ENCODE data around the gene CEP63.

DNA sequence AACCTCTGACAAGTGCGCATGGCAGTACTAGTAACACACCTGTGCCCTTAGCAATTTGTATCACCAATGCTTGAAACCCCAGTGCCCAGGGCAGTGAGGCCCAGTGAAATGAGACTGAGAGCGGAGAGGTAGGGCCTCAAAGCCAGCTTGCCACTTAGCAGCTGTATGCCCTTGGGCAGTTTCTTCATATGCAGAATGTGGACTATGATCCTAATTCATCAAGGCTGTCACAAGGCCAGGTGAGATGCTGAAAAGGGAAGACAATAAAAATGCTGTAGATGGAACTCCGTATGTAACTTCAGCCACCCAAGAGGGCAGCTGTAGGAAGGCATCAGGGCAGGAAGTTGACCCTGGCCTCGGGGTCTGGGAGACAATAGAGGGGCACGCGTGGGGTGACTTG, 90.6 kb downstream of the CEP63 start:
- TF ChIP-seq, protein P1, sequence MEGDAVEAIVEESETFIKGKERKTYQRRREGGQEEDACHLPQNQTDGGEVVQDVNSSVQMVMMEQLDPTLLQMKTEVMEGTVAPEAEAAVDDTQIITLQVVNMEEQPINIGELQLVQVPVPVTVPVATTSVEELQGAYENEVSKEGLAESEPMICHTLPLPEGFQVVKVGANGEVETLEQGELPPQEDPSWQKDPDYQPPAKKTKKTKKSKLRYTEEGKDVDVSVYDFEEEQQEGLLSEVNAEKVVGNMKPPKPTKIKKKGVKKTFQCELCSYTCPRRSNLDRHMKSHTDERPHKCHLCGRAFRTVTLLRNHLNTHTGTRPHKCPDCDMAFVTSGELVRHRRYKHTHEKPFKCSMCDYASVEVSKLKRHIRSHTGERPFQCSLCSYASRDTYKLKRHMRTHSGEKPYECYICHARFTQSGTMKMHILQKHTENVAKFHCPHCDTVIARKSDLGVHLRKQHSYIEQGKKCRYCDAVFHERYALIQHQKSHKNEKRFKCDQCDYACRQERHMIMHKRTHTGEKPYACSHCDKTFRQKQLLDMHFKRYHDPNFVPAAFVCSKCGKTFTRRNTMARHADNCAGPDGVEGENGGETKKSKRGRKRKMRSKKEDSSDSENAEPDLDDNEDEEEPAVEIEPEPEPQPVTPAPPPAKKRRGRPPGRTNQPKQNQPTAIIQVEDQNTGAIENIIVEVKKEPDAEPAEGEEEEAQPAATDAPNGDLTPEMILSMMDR (IDR thresholded peaks at IDR 0.05), result no peak
- no peak for TF ChIP-seq POLR2AphosphoS5 (IDR thresholded peaks at IDR 0.05)
- no peak for TF ChIP-seq POLR2A (IDR thresholded peaks at IDR 0.05; ENCODE audit: low read depth)
